ENCODE results near the gene DMRTB1.

- TF ChIP-seq CTCF (IDR thresholded peaks at IDR 0.05), result no peak
- TF ChIP-seq EZH2 (IDR thresholded peaks at IDR 0.05; ENCODE audit: borderline replicate concordance, insufficient read depth, low read depth, low read length, poor library complexity, severe bottlenecking), result no peak
These were observed 42.1 kb upstream of the DMRTB1 start for GRCh38 chr1:53417074-53417511.
